Iris pigment epithelial cell (primary cell): ENCODE results near the gene MYO18A.
A peak's percentile ranks its signal among the peaks of the same experiment; 100 is the strongest.
"Not testable (repeated sequence)": the region's sequence is repeated elsewhere in the genome, so short reads cannot be mapped to it uniquely, and the experiment has no call there.

Source experiments
- DNase-seq: peaks from one replicate; pipeline ENCODE4 v3.0.0-alpha.2; 2011; ENCODE audit warnings: low read depth

MYO18A gene

GRCh38 chr17:29194669-29195068 is 14.5 kb upstream of the MYO18A start:
- DNase-seq: no peak

GRCh38 chr17:29193146-29193545 is 12.9 kb upstream of the MYO18A start:
- DNase-seq: no peak

GRCh38 chr17:29190592-29191207 is 10.5 kb upstream of the MYO18A start:
- no peak for DNase-seq

- DNase-seq: no peak
Observed at GRCh38 chr17:29190039-29190438, 9.8 kb upstream of the MYO18A start.

GRCh38 chr17:29189355-29189754 is 9.2 kb upstream of the MYO18A start:
- DNase-seq: no peak

- DNase-seq: no peak
Observed at GRCh38 chr17:29181226-29181625, 1.0 kb upstream of the MYO18A start.

GRCh38 chr17:29180788-29181160 is 576 bp upstream of the MYO18A start:
- DNase-seq: no peak

GRCh38 chr17:29179232-29180033 is 765 bp downstream of the MYO18A start:
- DNase-seq: no peak

- no peak for DNase-seq
Observed at GRCh38 chr17:29178750-29179231, 1.4 kb downstream of the MYO18A start.

- DNase-seq: no peak
Observed at GRCh38 chr17:29177871-29178749, 2.1 kb downstream of the MYO18A start.

GRCh38 chr17:29177541-29177870 is 2.7 kb downstream of the MYO18A start:
- no peak for DNase-seq

GRCh38 chr17:29176558-29177351 is 3.4 kb downstream of the MYO18A start:
- peak; percentile 51 for DNase-seq

- no peak for DNase-seq
Observed at GRCh38 chr17:29175349-29175748, 4.8 kb downstream of the MYO18A start.

GRCh38 chr17:29172589-29172988 is 7.6 kb downstream of the MYO18A start:
- no peak for DNase-seq

- DNase-seq: no peak
Observed at GRCh38 chr17:29170682-29171081, 9.5 kb downstream of the MYO18A start.

GRCh38 chr17:29169806-29170591 is 10.2 kb downstream of the MYO18A start:
- DNase-seq: no peak

- not testable (repeated sequence) for DNase-seq
Observed at GRCh38 chr17:29168759-29169126, 11.5 kb downstream of the MYO18A start.

- DNase-seq: no peak
Observed at GRCh38 chr17:29168079-29168758, 12.0 kb downstream of the MYO18A start.

GRCh38 chr17:29167393-29168078 is 12.7 kb downstream of the MYO18A start:
- no peak for DNase-seq

GRCh38 chr17:29166507-29166887 is 13.7 kb downstream of the MYO18A start:
- no peak for DNase-seq
